Karpas-422 (cell line): ENCODE data around the gene USP15. TPM values are rescaled to one million over a fixed set of nuclear protein-coding genes. Genes with fewer than 3 reads are reported as not detected.

Experiments used
- DNase-seq: peaks from one replicate; pipeline ENCODE4 v3.0.0-alpha.2; 2015
- H2AFZ ChIP-seq: fragments of 200-600 bp; sonication (generic); 2 replicates; pipeline ENCODE4 v1.6.1; 2014; ENCODE audit warnings: antibody characterized with exemption, low read length, mixed read lengths
- H3K27ac ChIP-seq: fragments of 200-600 bp; sonication (generic); 2 replicates; pipeline ENCODE4 v1.5.1; 2014; ENCODE audit warnings: mild to moderate bottlenecking, low read length, moderate library complexity
- H3K27me3 ChIP-seq: fragments of 200-600 bp; sonication (generic); 2 replicates; pipeline ENCODE4 v1.6.1; 2014; ENCODE audit warnings: low read length, mixed read lengths
- H3K36me3 ChIP-seq: fragments of 200-600 bp; sonication (generic); 2 replicates; pipeline ENCODE4 v1.6.1; 2014; ENCODE audit warnings: low read length, mixed read lengths; ENCODE audit not compliant: insufficient read depth
- H3K4me1 ChIP-seq: fragments of 200-600 bp; sonication (generic); 2 replicates; pipeline ENCODE4 v1.6.1; 2014; ENCODE audit warnings: mild to moderate bottlenecking, low read length, mixed read lengths
- H3K4me2 ChIP-seq: fragments of 200-600 bp; sonication (generic); 2 replicates; pipeline ENCODE4 v1.6.1; 2014; ENCODE audit warnings: low read length, low read depth, mild to moderate bottlenecking; ENCODE audit not compliant: poor library complexity, severe bottlenecking
- H3K4me3 ChIP-seq: fragments of 200-600 bp; sonication (generic); 2 replicates; pipeline ENCODE4 v1.5.1; 2014; ENCODE audit warnings: mild to moderate bottlenecking, antibody characterized with exemption, low read length, mixed read lengths
- H3K79me2 ChIP-seq: fragments of 200-600 bp; sonication (generic); 2 replicates; pipeline ENCODE4 v1.6.1; 2014; ENCODE audit warnings: mild to moderate bottlenecking, low read length, mixed read lengths
- H3K9ac ChIP-seq: fragments of 200-600 bp; sonication (generic); 2 replicates; pipeline ENCODE4 v1.6.0; 2014; ENCODE audit warnings: low read length
- H3K9me2 ChIP-seq: fragments of 200-600 bp; sonication (generic), shearing (Covaris generic); replicated peaks from 2 replicates; pipeline ENCODE4 v1.6.0; 2014; ENCODE audit warnings: mild to moderate bottlenecking, low read length, moderate library complexity; ENCODE audit not compliant: insufficient read depth
- H3K9me3 ChIP-seq: fragments of 300-700, 200-600 bp; sonication (generic); 2 replicates; pipeline ENCODE4 v1.6.1; 2014; ENCODE audit warnings: low read length, mixed read lengths
- H4K20me1 ChIP-seq: fragments of 200-600 bp; sonication (generic); 2 replicates; pipeline ENCODE4 v1.6.1; 2014; ENCODE audit warnings: mild to moderate bottlenecking, antibody characterized with exemption, low read length, low read depth; ENCODE audit not compliant: insufficient read depth
- total RNA-seq: library from RNA; depleted of rRNA; stranded (reverse); fragments of >200 nt; shearing (Covaris generic); gene quantifications from 2 replicates; pipeline ENCODE4 v1.2.3, GENCODE V29; 2014; ENCODE audit warnings: low replicate concordance

USP15 gene
- total RNA-seq, 1 experiment from 2014 or later = 96.0 TPM

- no peak overlapping the region for H3K4me3 ChIP-seq
- no peak for DNase-seq
- H3K27me3 ChIP-seq = no peaks in the 10 kb centered on the region
- H2AFZ ChIP-seq = no peak overlapping the region
- H3K36me3 ChIP-seq = no peaks in the 10 kb centered on the region
- no peak overlapping the region for H3K9ac ChIP-seq
- no peaks in the 10 kb centered on the region for H4K20me1 ChIP-seq
- no peaks in the 10 kb centered on the region for H3K4me1 ChIP-seq
- no peaks in the 10 kb centered on the region for H3K9me3 ChIP-seq
- no peaks in the 10 kb centered on the region for H3K79me2 ChIP-seq
- H3K27ac ChIP-seq = no peak overlapping the region
- no peak overlapping the region for H3K4me2 ChIP-seq
- no peaks in the 10 kb centered on the region for H3K9me2 ChIP-seq
These were observed 9.3 kb upstream of the USP15 start for GRCh38 chr12:62250671-62251608.

GRCh38 chr12:62251609-62251958, 8.6 kb upstream of the USP15 start:
- Histone ChIP-seq H3K4me3 (no peak overlapping the region), H3K9ac (no peak overlapping the region), H2AFZ (no peak overlapping the region), H3K9me2 (no peaks in the 10 kb centered on the region), H3K4me1 (no peaks in the 10 kb centered on the region), H3K27ac (no peak overlapping the region), H3K36me3 (no peaks in the 10 kb centered on the region), H3K79me2 (no peaks in the 10 kb centered on the region), H3K27me3 (no peaks in the 10 kb centered on the region), H3K4me2 (no peak overlapping the region), H3K9me3 (no peaks in the 10 kb centered on the region), H4K20me1 (no peaks in the 10 kb centered on the region)
- no peak for DNase-seq

GRCh38 chr12:62252576-62252975, 7.6 kb upstream of the USP15 start:
- H3K4me2 ChIP-seq = no peak overlapping the region
- no peaks in the 10 kb centered on the region for H3K9me3 ChIP-seq
- no peak overlapping the region for H3K4me3 ChIP-seq
- no peaks in the 10 kb centered on the region for H3K9me2 ChIP-seq
- H3K79me2 ChIP-seq = no peaks in the 10 kb centered on the region
- no peak overlapping the region for H3K27ac ChIP-seq
- H3K36me3 ChIP-seq = no peaks in the 10 kb centered on the region
- H4K20me1 ChIP-seq = no peaks in the 10 kb centered on the region
- no peak overlapping the region for H2AFZ ChIP-seq
- H3K9ac ChIP-seq = no peak overlapping the region
- no peaks in the 10 kb centered on the region for H3K27me3 ChIP-seq
- no peak for DNase-seq
- no peaks in the 10 kb centered on the region for H3K4me1 ChIP-seq

GRCh38 chr12:62254967-62255366, 5.2 kb upstream of the USP15 start:
- Histone ChIP-seq H3K4me1 (peaks cover 9% of the 10 kb centered on the region), H3K9me3 (no peaks in the 10 kb centered on the region)

GRCh38 chr12:62256408-62257096, 3.7 kb upstream of the USP15 start:
- Histone ChIP-seq H4K20me1 (no peaks in the 10 kb centered on the region), H3K4me2 (no peak overlapping the region), H3K4me1 (peaks cover 10% of the 10 kb centered on the region), H3K79me2 (peaks cover 17% of the 10 kb centered on the region), H3K9me3 (no peaks in the 10 kb centered on the region), H3K36me3 (no peaks in the 10 kb centered on the region), H3K9ac (no peak overlapping the region), H3K9me2 (no peaks in the 10 kb centered on the region), H2AFZ (no peak overlapping the region), H3K27me3 (no peaks in the 10 kb centered on the region), H3K27ac (no peak overlapping the region), H3K4me3 (no peak overlapping the region)
- no peak for DNase-seq

More at GRCh38 chr12:62254967-62255366, 5.2 kb upstream of the USP15 start:
- no peak overlapping the region for H3K4me2 ChIP-seq
- no peak overlapping the region for H2AFZ ChIP-seq
- H4K20me1 ChIP-seq = no peaks in the 10 kb centered on the region
- H3K36me3 ChIP-seq = no peaks in the 10 kb centered on the region
- DNase-seq = no peak
- H3K4me3 ChIP-seq = no peak overlapping the region
- no peaks in the 10 kb centered on the region for H3K27me3 ChIP-seq
- no peak overlapping the region for H3K27ac ChIP-seq
- 0 out of 2 replicates have a peak, but pooled peaks cover 3% of the 10 kb centered on the region for H3K79me2 ChIP-seq
- H3K9me2 ChIP-seq = no peaks in the 10 kb centered on the region
- H3K9ac ChIP-seq = no peak overlapping the region

GRCh38 chr12:62258231-62258630, 2.0 kb upstream of the USP15 start:
- Histone ChIP-seq H3K9me2 (no peaks in the 10 kb centered on the region), H3K9ac (no peak overlapping the region), H3K27me3 (no peaks in the 10 kb centered on the region), H3K36me3 (peaks cover 6% of the 10 kb centered on the region; the same call in 1 of the 2 replicates), H3K27ac (no peak overlapping the region), H2AFZ (no peak overlapping the region), H3K79me2 (peaks cover 34% of the 10 kb centered on the region), H3K4me3 (no peak overlapping the region), H3K4me2 (peak overlapping the region; percentile 80), H3K4me1 (peaks cover 27% of the 10 kb centered on the region), H3K9me3 (no peaks in the 10 kb centered on the region), H4K20me1 (no peaks in the 10 kb centered on the region)
- DNase-seq = no peak

GRCh38 chr12:62258941-62259630, 1.1 kb upstream of the USP15 start:
- DNase-seq = peak; percentile 69
- H4K20me1 ChIP-seq = no peaks in the 10 kb centered on the region
- H2AFZ ChIP-seq = peak overlapping the region; percentile 59; the same call in 1 of the 2 replicates
- H3K36me3 ChIP-seq = peaks cover 12% of the 10 kb centered on the region; the same call in 1 of the 2 replicates
- H3K9ac ChIP-seq = peak overlapping the region; percentile 92
- H3K9me3 ChIP-seq = no peaks in the 10 kb centered on the region
- H3K9me2 ChIP-seq = no peaks in the 10 kb centered on the region
- peak overlapping the region; percentile 32 for H3K27ac ChIP-seq
- no peaks in the 10 kb centered on the region for H3K27me3 ChIP-seq
- peak overlapping the region; percentile 78 for H3K4me3 ChIP-seq
- H3K4me2 ChIP-seq = peak overlapping the region; percentile 80
- H3K79me2 ChIP-seq = peaks cover 42% of the 10 kb centered on the region
- H3K4me1 ChIP-seq = peaks cover 35% of the 10 kb centered on the region

GRCh38 chr12:62259631-62259992, 592 bp upstream of the USP15 start:
- Histone ChIP-seq H3K4me1 (peaks cover 40% of the 10 kb centered on the region), H2AFZ (peak overlapping the region; percentile 59; the same call in 1 of the 2 replicates), H3K9ac (peak overlapping the region; percentile 92), H4K20me1 (no peaks in the 10 kb centered on the region), H3K36me3 (peaks cover 17% of the 10 kb centered on the region; the same call in 1 of the 2 replicates), H3K27ac (peak overlapping the region; percentile 32), H3K4me2 (peak overlapping the region; percentile 80), H3K27me3 (no peaks in the 10 kb centered on the region), H3K4me3 (peak overlapping the region; percentile 78), H3K9me2 (no peaks in the 10 kb centered on the region), H3K9me3 (no peaks in the 10 kb centered on the region), H3K79me2 (peaks cover 47% of the 10 kb centered on the region)
- DNase-seq = no peak
